ENCODE results near the gene SOAT2. TPM values are rescaled to one million over a fixed set of nuclear protein-coding genes. Genes with fewer than 3 reads are reported as not detected.

SOAT2 gene
- total RNA-seq, 1 donor from 2014 or later, result 0.74 TPM

- intact Hi-C loops (cut with DNase I), result loop anchor here (10.0 kb wide), 1 partner anchor 52 kb away; no protein-coding TSS in a partner anchor
- Histone ChIP-seq H3K27ac (peak overlapping the region; percentile 84), H3K4me3 (peak overlapping the region; percentile 58 to 70), H3K27me3 (no peaks in the 10 kb centered on the region), H3K36me3 (peaks cover 0 to 10% of the 10 kb centered on the region in 2 donors), H3K9me3 (no peaks in the 10 kb centered on the region), H3K4me1 (peaks cover 39% of the 10 kb centered on the region)
- no peak for TF ChIP-seq POLR2A (IDR thresholded peaks at IDR 0.05)
- TF ChIP-seq CTCF (IDR thresholded peaks at IDR 0.05), result no peak
- TF ChIP-seq POLR2AphosphoS5 (IDR thresholded peaks at IDR 0.05; ENCODE audit: insufficient read depth in 1 of 2, low read depth in 1 of 2), result no peak
- DNase-seq (ENCODE audit: extremely low spot score in 2 of 2), result no peak
These were observed 6.5 kb upstream of the SOAT2 start for GRCh38 chr12:53096759-53097158.

- H3K4me1 ChIP-seq, result peaks cover 39% of the 10 kb centered on the region
- no peaks in the 10 kb centered on the region for H3K27me3 ChIP-seq
- intact Hi-C loops (cut with DNase I), result loop anchor here (10.0 kb wide), 1 partner anchor 52 kb away; no protein-coding TSS in a partner anchor
- H3K9me3 ChIP-seq, result no peaks in the 10 kb centered on the region
- peaks cover 0 to 14% of the 10 kb centered on the region in 2 donors for H3K36me3 ChIP-seq
- TF ChIP-seq POLR2A (IDR thresholded peaks at IDR 0.05), result no peak
- TF ChIP-seq POLR2AphosphoS5 (IDR thresholded peaks at IDR 0.05; ENCODE audit: insufficient read depth in 1 of 2, low read depth in 1 of 2), result peak in 1 of 2 donors; percentile 17
- TF ChIP-seq CTCF (IDR thresholded peaks at IDR 0.05), result no peak
- DNase-seq (ENCODE audit: extremely low spot score in 2 of 2), result no peak
- peak overlapping the region; percentile 84 for H3K27ac ChIP-seq
- H3K4me3 ChIP-seq, result peak overlapping the region; percentile 58 to 70
These were observed 6.1 kb upstream of the SOAT2 start for GRCh38 chr12:53097207-53097563.

- no peaks in the 10 kb centered on the region for H3K27me3 ChIP-seq
- H3K4me3 ChIP-seq, result peak within 1 kb of the TSS; percentile 58 to 70
- intact Hi-C loops (cut with DNase I), result loop anchor here (10.0 kb wide), 1 partner anchor 53 kb away; no protein-coding TSS in a partner anchor
- peaks cover 0 to 14% of the 10 kb centered on the region in 2 donors for H3K36me3 ChIP-seq
- H3K4me1 ChIP-seq, result peaks cover 39% of the 10 kb centered on the region
- TF ChIP-seq POLR2A (IDR thresholded peaks at IDR 0.05) (peak in 1 of 2 donors; percentile 34), CTCF (IDR thresholded peaks at IDR 0.05) (no peak), POLR2AphosphoS5 (IDR thresholded peaks at IDR 0.05; ENCODE audit: insufficient read depth in 1 of 2, low read depth in 1 of 2) (peak in 1 of 2 donors; percentile 86)
- H3K9me3 ChIP-seq, result no peaks in the 10 kb centered on the region
- peak within 1 kb of the TSS; percentile 84 for H3K27ac ChIP-seq
- DNase-seq (ENCODE audit: extremely low spot score in 2 of 2), result no peak
These were observed 5.5 kb upstream of the SOAT2 start, which contains the start of gene IGFBP6 for GRCh38 chr12:53097564-53098353. IGFBP6 (plus strand) TSS chr12:53097667; CDS start chr12:53097718, 51 bp downstream.

GRCh38 chr12:53098354-53098981, 4.8 kb upstream of the SOAT2 start:
- peaks cover 41% of the 10 kb centered on the region for H3K4me1 ChIP-seq
- peak overlapping the region; percentile 58 to 70 for H3K4me3 ChIP-seq
- H3K27me3 ChIP-seq, result no peaks in the 10 kb centered on the region
- TF ChIP-seq CTCF (IDR thresholded peaks at IDR 0.05) (no peak), POLR2AphosphoS5 (IDR thresholded peaks at IDR 0.05; ENCODE audit: insufficient read depth in 1 of 2, low read depth in 1 of 2) (peak in 1 of 2 donors; percentile 11), POLR2A (IDR thresholded peaks at IDR 0.05) (peak in 1 of 2 donors; percentile 4)
- H3K36me3 ChIP-seq, result peaks cover 0 to 14% of the 10 kb centered on the region in 2 donors
- peak overlapping the region; percentile 84 for H3K27ac ChIP-seq
- no peak for DNase-seq (ENCODE audit: extremely low spot score in 2 of 2)
- H3K9me3 ChIP-seq, result no peaks in the 10 kb centered on the region
- intact Hi-C loops (cut with DNase I), result loop anchor here (10.0 kb wide), 1 partner anchor 54 kb away; no protein-coding TSS in a partner anchor
